Activated CD8-positive, alpha-beta T cell treated with anti-CD3 and anti-CD28 coated beads for 36 hours (primary cell): ENCODE data around the gene SPTB. TPM values are rescaled to one million over a fixed set of nuclear protein-coding genes. Genes with fewer than 3 reads are reported as not detected.
A peak's percentile ranks its signal among the peaks of the same experiment; 100 is the strongest.

Experiments
- ATAC-seq: fragments of 200-7000 bp; cut with Tn5 transposase; one replicate; pipeline ENCODE4 v1.10.0; 2021; ENCODE audit warnings: mild to moderate bottlenecking, moderate library complexity
- CTCF ChIA-PET: fragments of 350-600 bp; sonication (Branson Sonifier 250); formaldehyde crosslinking; loops from one replicate; lab custom pipeline; 2021; ENCODE audit warnings: antibody characterized with exemption; lab: Charles Lee
- POLR2A ChIA-PET: fragments of 350-600 bp; sonication (Branson Sonifier 250); formaldehyde crosslinking; loops from one replicate; lab custom pipeline; 2021; ENCODE audit warnings: antibody characterized with exemption; lab: Charles Lee
- DNase-seq: peaks from one replicate; pipeline ENCODE4 v3.0.0-alpha.2; 2020
- H3K27ac Mint-ChIP-seq: one replicate; pipeline ENCODE4 v1.8.0; 2021; ENCODE audit warnings: mild to moderate bottlenecking, mixed read lengths
- H3K27me3 Mint-ChIP-seq: one replicate; pipeline ENCODE4 v1.8.0; 2021; ENCODE audit warnings: mixed read lengths
- H3K36me3 Mint-ChIP-seq: one replicate; pipeline ENCODE4 v1.8.0; 2021; ENCODE audit warnings: low read depth, mixed read lengths
- H3K4me1 Mint-ChIP-seq: one replicate; pipeline ENCODE4 v1.8.0; 2021; ENCODE audit warnings: low read depth, mixed read lengths
- H3K4me3 Mint-ChIP-seq: one replicate; pipeline ENCODE4 v1.8.0; 2021; ENCODE audit warnings: mild to moderate bottlenecking, moderate library complexity, mixed read lengths
- H3K9me3 Mint-ChIP-seq: one replicate; pipeline ENCODE4 v1.8.0; 2021; ENCODE audit warnings: mixed read lengths
- CTCF ChIP-seq: fragments of 200-600 bp; IDR thresholded peaks from one replicate; pipeline ENCODE4 v1.8.0; 2022; ENCODE audit warnings: antibody characterized with exemption, mild to moderate bottlenecking
- intact Hi-C: fragments of 100-400 bp; cut with micrococcal nuclease; formaldehyde crosslinking; loops from one replicate; pipeline ENCODE4 v1.10.0; 2022
- total RNA-seq, 2 experiments: library from RNA; stranded (reverse); gene quantifications; one replicate each; pipeline ENCODE4 v1.2.3, GENCODE V29; 2021

Gene SPTB
- total RNA-seq, 2 experiments from 2014 or later = 0.07 to 0.27 TPM

DNA sequence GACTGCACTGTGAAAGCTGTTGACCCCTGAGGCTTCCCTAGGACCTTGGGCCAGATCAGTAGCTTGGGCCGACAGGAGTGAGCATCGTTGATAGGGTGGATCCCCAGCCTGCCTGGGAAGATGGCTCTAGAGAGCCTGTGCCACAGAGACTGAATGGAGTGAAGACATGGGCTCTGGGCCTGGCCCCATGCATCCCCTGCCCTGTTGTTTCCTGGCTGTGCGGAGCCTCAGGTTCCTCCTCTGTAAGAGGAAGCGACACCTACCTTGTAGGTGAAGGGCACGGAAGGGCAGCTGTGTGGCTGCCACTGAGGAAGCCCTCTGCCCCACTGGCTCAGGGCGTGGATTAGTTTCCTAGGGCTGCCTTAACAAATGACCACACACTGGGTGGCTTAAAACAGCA, 151.6 kb downstream of the SPTB start:
- CTCF ChIA-PET = no interaction called here
- Mint-ChIP-seq H3K27me3 (no peaks in the 10 kb centered on the region), H3K36me3 (no peaks in the 10 kb centered on the region), H3K27ac (no peak overlapping the region), H3K9me3 (no peaks in the 10 kb centered on the region), H3K4me1 (peaks cover 11% of the 10 kb centered on the region), H3K4me3 (no peak overlapping the region)
- intact Hi-C loops = no loop called here
- POLR2A ChIA-PET = interaction anchor here (0.7 kb wide), 1 partner anchor 27 kb away, joined by 3 read pairs; no protein-coding TSS in a partner anchor
- no peak for TF ChIP-seq CTCF
- DNase-seq (no peak), ATAC-seq (no peak)

GRCh38 chr14:64727551-64728071, 152.1 kb downstream of the SPTB start:
- no peak for DNase-seq
- no peak for TF ChIP-seq CTCF
- Mint-ChIP-seq H3K4me3 (no peak overlapping the region), H3K9me3 (no peaks in the 10 kb centered on the region), H3K4me1 (peaks cover 16% of the 10 kb centered on the region), H3K27ac (no peak overlapping the region), H3K36me3 (no peaks in the 10 kb centered on the region), H3K27me3 (no peaks in the 10 kb centered on the region)
- CTCF ChIA-PET = no interaction called here
- intact Hi-C loops = no loop called here
- ATAC-seq = no peak
- POLR2A ChIA-PET = no interaction called here

GRCh38 chr14:64726585-64726890, 153.2 kb downstream of the SPTB start:
- Mint-ChIP-seq H3K4me1 (peaks cover 19% of the 10 kb centered on the region), H3K27me3 (no peaks in the 10 kb centered on the region), H3K4me3 (no peak overlapping the region), H3K27ac (no peak overlapping the region), H3K36me3 (no peaks in the 10 kb centered on the region), H3K9me3 (no peaks in the 10 kb centered on the region)
- DNase-seq (peak; percentile 28), ATAC-seq (peak; percentile 40)
- CTCF ChIA-PET = no interaction called here
- POLR2A ChIA-PET = no interaction called here
- no peak for TF ChIP-seq CTCF
- intact Hi-C loops = no loop called here

DNA sequence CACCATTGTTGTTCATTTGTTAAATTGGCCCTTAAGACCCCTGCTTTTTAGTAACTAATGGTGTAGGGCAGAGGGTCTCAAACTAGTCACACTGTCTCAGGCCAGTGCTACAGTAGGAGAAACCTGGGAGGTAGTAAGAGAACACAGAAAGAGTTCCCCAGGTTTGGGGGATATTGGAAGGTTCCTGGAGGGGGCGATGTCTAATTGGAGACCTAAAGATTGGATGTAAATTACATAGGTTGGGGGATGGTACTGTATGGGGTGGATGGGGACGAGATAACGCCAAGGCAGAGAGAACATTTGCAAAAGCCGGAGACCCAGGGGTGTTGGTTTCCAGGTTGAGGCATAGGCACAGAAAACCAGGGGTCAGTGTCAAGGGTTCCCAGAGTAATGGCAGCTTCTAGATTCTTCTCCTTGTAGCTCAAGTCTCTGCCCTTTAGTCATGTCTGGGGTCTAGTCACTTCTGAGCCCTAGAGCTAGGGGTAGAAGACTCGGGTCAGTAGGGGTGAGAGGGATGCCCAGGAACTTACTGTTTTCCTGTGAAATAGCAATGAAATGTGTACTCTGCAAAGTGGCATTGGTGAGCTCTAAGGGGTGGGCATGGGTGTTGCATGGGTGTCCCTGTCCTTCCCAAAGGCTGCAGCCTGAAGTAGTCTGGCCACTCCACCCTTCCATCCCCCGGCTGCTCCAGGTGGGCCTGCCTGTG, 153.7 kb downstream of the SPTB start:
- no peak overlapping the region for H3K4me3 Mint-ChIP-seq
- no peak for ATAC-seq

More for the DNA sequence above, 153.7 kb downstream of the SPTB start:
- Mint-ChIP-seq H3K27ac (no peak overlapping the region), H3K36me3 (no peaks in the 10 kb centered on the region), H3K27me3 (no peaks in the 10 kb centered on the region), H3K9me3 (no peaks in the 10 kb centered on the region), H3K4me1 (peaks cover 19% of the 10 kb centered on the region)
- CTCF ChIA-PET = no interaction called here
- no peak for DNase-seq
- POLR2A ChIA-PET = no interaction called here
- TF ChIP-seq CTCF = no peak
- intact Hi-C loops = no loop called here
